GM12878 (cell line): ENCODE measurements around the gene NHERF1. TPM values are rescaled to one million over a fixed set of nuclear protein-coding genes. Genes with fewer than 3 reads are reported as not detected.

ENCODE experiments used
- BMI1 ChIP-seq: fragments of 450-650 bp; IDR thresholded peaks from 2 replicates; pipeline ENCODE4 v1.6.1; 2016; ENCODE audit warnings: mild to moderate bottlenecking, moderate library complexity, borderline replicate concordance
- SP1 ChIP-seq: IDR thresholded peaks from one replicate; pipeline ENCODE4 v1.6.1; 2011; ENCODE audit warnings: low read depth, low read length
- polyA plus RNA-seq, 11 experiments: library from polyadenylated mRNA; depleted of rRNA in 4 of 11; unstranded in 6 of 11; stranded (reverse) in 5 of 11; fragments of >200 nt; fragmentation: Nextera tagmentation in 4 of 11; fragmentation: Illumina TruSeq in 1 of 11; extraction: Ambion mirVana in 4 of 11; extraction: Trizol in 1 of 11; gene quantifications; 1 replicate in 1 of 11; 2 replicates in 10 of 11; pipeline versions ENCODE4 v1.2.1 to v1.2.3, GENCODE V29; 2011 to 2016; ENCODE audit warnings: inconsistent platforms in 2 of 11, missing spikeins in 2 of 11, low read depth in 1 of 11
- total RNA-seq, 4 experiments: library from RNA; depleted of rRNA in 3 of 4; stranded (reverse); fragments of >200 nt in 3 of 4; fragmentation: Illumina TruSeq in 1 of 4; extraction: Trizol in 1 of 4; gene quantifications; 2 replicates each; pipeline versions ENCODE4 v1.2.1 to v1.2.3, GENCODE V29; 2013 to 2021
- TF ChIP-seq, protein P1 (sequence below): fragments of 450-650 bp; formaldehyde crosslinking; IDR thresholded peaks from 2 replicates; pipeline ENCODE4 v1.5.0; 2022; ENCODE audit warnings: mild to moderate bottlenecking, missing genetic modification characterization
- TF ChIP-seq, protein P2 (sequence below): fragments of 450-650 bp; IDR thresholded peaks from 2 replicates; pipeline ENCODE4 v1.6.1; 2018; ENCODE audit warnings: mild to moderate bottlenecking, low read depth, moderate library complexity; ENCODE audit not compliant: partially characterized antibody
- TF ChIP-seq, protein P3 (sequence below), 3 experiments: IDR thresholded peaks in 2 of 3; conservative IDR thresholded peaks in 1 of 3; 2 replicates each; pipeline ENCODE4 v1.5.1; 2011; ENCODE audit warnings: low read depth in 3 of 3, low read length in 3 of 3, mild to moderate bottlenecking in 3 of 3, control low read depth in 2 of 3, moderate library complexity in 2 of 3, inconsistent platforms in 1 of 3, mixed read lengths in 1 of 3; ENCODE audit not compliant: control insufficient read depth in 2 of 3, insufficient read depth in 1 of 3; ENCODE audit errors: extremely low read depth in 1 of 3

NHERF1 gene
- total and polyA plus RNA-seq, 10 of the 15 experiments (the other 5 are each of a cell fraction or from before 2014, with no cell fraction given): 13.4 to 61.6 (median 39.0) TPM

DNA sequence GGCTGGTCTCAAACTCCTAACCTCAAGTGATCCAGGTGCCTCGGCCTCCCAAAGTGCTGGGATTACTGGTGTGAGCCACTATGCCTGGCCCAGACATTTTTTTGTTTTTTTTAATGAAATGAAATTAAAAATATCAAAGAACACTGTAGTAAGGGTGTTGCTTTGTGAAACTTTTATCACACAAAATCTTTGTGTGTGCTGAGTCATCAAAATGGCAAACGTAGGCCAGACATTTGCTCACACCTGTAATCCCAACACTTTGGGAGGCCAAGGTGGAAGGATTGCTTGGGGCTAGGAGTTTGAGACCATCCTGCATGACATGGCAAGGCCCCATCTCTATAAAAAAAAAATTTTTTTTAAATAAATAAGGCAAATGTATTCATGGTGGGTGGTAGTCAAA, 18.0 kb downstream of the NHERF1 start (continued):
- TF ChIP-seq, protein P1, sequence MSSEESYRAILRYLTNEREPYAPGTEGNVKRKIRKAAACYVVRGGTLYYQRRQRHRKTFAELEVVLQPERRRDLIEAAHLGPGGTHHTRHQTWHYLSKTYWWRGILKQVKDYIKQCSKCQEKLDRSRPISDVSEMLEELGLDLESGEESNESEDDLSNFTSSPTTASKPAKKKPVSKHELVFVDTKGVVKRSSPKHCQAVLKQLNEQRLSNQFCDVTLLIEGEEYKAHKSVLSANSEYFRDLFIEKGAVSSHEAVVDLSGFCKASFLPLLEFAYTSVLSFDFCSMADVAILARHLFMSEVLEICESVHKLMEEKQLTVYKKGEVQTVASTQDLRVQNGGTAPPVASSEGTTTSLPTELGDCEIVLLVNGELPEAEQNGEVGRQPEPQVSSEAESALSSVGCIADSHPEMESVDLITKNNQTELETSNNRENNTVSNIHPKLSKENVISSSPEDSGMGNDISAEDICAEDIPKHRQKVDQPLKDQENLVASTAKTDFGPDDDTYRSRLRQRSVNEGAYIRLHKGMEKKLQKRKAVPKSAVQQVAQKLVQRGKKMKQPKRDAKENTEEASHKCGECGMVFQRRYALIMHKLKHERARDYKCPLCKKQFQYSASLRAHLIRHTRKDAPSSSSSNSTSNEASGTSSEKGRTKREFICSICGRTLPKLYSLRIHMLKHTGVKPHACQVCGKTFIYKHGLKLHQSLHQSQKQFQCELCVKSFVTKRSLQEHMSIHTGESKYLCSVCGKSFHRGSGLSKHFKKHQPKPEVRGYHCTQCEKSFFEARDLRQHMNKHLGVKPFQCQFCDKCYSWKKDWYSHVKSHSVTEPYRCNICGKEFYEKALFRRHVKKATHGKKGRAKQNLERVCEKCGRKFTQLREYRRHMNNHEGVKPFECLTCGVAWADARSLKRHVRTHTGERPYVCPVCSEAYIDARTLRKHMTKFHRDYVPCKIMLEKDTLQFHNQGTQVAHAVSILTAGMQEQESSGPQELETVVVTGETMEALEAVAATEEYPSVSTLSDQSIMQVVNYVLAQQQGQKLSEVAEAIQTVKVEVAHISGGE (CRISPR knock-in tag): no peak
- TF ChIP-seq, protein P2, sequence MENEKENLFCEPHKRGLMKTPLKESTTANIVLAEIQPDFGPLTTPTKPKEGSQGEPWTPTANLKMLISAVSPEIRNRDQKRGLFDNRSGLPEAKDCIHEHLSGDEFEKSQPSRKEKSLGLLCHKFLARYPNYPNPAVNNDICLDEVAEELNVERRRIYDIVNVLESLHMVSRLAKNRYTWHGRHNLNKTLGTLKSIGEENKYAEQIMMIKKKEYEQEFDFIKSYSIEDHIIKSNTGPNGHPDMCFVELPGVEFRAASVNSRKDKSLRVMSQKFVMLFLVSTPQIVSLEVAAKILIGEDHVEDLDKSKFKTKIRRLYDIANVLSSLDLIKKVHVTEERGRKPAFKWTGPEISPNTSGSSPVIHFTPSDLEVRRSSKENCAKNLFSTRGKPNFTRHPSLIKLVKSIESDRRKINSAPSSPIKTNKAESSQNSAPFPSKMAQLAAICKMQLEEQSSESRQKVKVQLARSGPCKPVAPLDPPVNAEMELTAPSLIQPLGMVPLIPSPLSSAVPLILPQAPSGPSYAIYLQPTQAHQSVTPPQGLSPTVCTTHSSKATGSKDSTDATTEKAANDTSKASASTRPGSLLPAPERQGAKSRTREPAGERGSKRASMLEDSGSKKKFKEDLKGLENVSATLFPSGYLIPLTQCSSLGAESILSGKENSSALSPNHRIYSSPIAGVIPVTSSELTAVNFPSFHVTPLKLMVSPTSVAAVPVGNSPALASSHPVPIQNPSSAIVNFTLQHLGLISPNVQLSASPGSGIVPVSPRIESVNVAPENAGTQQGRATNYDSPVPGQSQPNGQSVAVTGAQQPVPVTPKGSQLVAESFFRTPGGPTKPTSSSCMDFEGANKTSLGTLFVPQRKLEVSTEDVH: no peak
- TF ChIP-seq, protein P3, sequence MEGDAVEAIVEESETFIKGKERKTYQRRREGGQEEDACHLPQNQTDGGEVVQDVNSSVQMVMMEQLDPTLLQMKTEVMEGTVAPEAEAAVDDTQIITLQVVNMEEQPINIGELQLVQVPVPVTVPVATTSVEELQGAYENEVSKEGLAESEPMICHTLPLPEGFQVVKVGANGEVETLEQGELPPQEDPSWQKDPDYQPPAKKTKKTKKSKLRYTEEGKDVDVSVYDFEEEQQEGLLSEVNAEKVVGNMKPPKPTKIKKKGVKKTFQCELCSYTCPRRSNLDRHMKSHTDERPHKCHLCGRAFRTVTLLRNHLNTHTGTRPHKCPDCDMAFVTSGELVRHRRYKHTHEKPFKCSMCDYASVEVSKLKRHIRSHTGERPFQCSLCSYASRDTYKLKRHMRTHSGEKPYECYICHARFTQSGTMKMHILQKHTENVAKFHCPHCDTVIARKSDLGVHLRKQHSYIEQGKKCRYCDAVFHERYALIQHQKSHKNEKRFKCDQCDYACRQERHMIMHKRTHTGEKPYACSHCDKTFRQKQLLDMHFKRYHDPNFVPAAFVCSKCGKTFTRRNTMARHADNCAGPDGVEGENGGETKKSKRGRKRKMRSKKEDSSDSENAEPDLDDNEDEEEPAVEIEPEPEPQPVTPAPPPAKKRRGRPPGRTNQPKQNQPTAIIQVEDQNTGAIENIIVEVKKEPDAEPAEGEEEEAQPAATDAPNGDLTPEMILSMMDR (IDR thresholded peaks at IDR 0.05 in 2 of 3, conservative IDR thresholded peaks at IDR 0.05 in 1 of 3; ENCODE audit: control insufficient read depth in 2 of 3, extremely low read depth in 1 of 3, insufficient read depth in 1 of 3, low read depth in 3 of 3, low read length in 3 of 3): no peak
- no peak for TF ChIP-seq SP1
- TF ChIP-seq BMI1: no peak
